Right ventricle myocardium superior (tissue), 1 donor: ENCODE measurements around the gene TOP3B. TPM values are rescaled to one million over a fixed set of nuclear protein-coding genes. Genes with fewer than 3 reads are reported as not detected.

Experiments used
- ATAC-seq: fragments of 200-7000 bp; cut with Tn5 transposase; one replicate; pipeline ENCODE4 v1.9.1; 2020; ENCODE audit warnings: mild to moderate bottlenecking; ENCODE audit not compliant: poor library complexity
- DNase-seq: peaks from one replicate; pipeline ENCODE4 v3.0.0-alpha.2; 2020
- intact Hi-C: fragments of 100-400 bp; cut with DNase I; formaldehyde crosslinking; loops from one replicate; pipeline ENCODE4 v1.11.2; 2022
- long read RNA-seq: library from polyadenylated mRNA; unstranded; transcript quantifications from one replicate; pipeline ENCODE4 v2.0.0, GENCODE V29; 2021
- total RNA-seq: library from RNA; stranded (reverse); fragmentation: NEBNext Ultra II Directional; extraction: Animal tissue kit (Norgen Biotek cat#: 25700); gene quantifications from one replicate; pipeline ENCODE4 v1.2.1, GENCODE V29; 2021
- donor health status: DM: no; HTN: yes; CAD: no; lungs with severe emphysema.

The TOP3B gene, protein sequence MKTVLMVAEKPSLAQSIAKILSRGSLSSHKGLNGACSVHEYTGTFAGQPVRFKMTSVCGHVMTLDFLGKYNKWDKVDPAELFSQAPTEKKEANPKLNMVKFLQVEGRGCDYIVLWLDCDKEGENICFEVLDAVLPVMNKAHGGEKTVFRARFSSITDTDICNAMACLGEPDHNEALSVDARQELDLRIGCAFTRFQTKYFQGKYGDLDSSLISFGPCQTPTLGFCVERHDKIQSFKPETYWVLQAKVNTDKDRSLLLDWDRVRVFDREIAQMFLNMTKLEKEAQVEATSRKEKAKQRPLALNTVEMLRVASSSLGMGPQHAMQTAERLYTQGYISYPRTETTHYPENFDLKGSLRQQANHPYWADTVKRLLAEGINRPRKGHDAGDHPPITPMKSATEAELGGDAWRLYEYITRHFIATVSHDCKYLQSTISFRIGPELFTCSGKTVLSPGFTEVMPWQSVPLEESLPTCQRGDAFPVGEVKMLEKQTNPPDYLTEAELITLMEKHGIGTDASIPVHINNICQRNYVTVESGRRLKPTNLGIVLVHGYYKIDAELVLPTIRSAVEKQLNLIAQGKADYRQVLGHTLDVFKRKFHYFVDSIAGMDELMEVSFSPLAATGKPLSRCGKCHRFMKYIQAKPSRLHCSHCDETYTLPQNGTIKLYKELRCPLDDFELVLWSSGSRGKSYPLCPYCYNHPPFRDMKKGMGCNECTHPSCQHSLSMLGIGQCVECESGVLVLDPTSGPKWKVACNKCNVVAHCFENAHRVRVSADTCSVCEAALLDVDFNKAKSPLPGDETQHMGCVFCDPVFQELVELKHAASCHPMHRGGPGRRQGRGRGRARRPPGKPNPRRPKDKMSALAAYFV
- total RNA-seq, result 9.0 TPM
- long read RNA-seq, transcript TOP3B-201 (18 exons, 2,863 nt), result major isoform, 7 of 33 reads
- long read RNA-seq, transcript TOP3B-202 (18 exons, 3,107 nt), result major isoform, 7 of 33 reads
- long read RNA-seq, partial matches to known transcripts, result 10 of 33 reads
- long read RNA-seq, other reads (novel, unspliced or antisense), result 9 of 33 reads

DNA sequence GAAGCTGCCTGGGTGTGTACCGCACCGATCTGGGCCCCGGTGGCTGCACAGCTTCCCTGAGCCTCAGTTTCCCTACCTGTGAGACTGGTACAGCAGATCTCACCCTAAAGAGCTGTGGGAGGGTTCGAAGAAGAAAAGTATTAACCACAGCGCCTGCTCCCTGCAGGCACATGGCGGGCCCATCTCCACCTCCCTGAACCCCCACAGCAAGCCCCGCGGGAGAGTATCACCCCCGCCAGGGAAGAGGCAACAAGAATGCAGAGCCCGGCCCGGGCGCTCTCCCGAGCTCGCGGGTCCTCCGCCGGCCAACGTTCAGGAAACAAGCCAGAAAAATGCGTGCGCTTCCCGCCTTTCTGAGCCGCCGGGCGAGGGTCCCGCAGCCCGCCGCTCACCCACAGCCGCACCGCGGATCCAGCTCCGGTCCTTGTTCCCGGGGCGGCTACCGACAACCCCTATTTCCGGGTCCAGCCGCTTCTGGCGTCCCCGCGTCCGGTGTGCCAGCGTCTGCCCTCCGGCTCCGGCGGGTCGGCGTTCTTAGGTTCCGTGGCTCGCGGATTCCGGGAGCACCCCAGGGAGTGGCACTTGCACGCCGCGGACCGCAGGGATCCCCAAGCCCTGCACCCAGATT lies at the start of gene TOP3B:
Gene TOP3B (minus strand): TSS at position 450 of the 628 bp plus-strand sequence. CDS start 7,078 bp downstream, outside the sequence.
- DNase-seq, result peak; percentile 90
- intact Hi-C loops, result no loop called here
- peak; percentile 95 for ATAC-seq

DNA sequence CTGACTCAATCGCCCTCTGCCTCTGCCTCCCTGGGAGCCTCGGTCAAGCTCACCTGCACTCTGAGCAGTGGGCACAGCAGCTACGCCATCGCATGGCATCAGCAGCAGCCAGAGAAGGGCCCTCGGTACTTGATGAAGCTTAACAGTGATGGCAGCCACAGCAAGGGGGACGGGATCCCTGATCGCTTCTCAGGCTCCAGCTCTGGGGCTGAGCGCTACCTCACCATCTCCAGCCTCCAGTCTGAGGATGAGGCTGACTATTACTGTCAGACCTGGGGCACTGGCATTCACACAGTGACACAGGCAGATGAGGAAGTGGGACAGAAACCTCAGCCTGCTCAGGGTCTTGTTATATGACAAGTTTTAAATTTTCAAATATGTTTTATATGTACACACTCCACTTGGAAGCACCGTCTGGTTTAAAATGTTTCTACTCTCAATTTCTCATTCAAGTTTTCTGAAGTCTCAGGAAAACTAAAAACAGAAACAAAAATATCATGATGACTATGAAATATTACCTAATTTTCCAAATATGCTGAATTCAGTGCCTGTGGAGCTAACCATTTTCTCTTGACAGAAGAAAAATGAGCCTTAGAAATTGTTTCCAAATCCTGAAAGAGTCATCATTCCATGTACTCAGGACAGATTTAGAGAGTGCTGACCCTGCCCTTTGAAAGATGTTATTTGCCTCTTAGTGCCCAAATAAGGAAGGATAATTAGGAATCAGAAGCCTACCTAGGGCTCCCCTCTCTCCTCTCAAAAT lies 48.8 kb upstream of the TOP3B start:
- ATAC-seq, result no peak

DNA sequence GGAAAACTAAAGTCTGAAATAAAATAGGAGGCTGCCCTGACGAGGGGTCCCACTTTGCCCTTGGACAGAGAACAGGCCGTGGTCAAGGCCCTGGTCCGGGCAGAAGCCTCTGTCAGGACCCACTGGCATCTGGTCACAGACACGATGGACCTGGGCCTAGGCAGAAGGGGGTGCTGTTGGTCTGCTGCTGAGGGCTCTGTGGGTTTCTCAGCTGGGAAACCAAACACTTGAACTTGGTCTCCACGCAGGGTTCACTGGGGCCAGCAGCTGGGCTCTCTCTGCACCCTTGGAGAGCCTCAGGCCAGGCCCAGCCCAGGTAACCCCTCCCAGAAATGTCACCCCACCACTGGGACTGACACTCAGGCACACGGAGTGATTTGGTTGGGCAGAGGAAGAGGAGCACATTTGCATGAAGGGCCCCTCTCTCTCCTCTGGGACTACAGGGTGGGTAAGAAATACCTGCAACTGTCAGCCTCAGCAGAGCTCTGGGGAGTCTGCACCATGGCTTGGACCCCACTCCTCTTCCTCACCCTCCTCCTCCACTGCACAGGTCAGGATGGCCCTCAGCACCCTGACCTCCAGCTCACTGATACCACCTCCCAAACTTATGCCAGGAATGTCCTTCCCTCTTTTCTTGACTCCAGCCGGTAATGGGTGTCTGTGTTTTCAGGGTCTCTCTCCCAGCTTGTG lies 48.1 kb upstream of the TOP3B start:
- ATAC-seq, result no peak
- peak; percentile 48 for DNase-seq

More for the DNA sequence above, 48.8 kb upstream of the TOP3B start:
- intact Hi-C loops, result no loop called here
- no peak for DNase-seq

DNA sequence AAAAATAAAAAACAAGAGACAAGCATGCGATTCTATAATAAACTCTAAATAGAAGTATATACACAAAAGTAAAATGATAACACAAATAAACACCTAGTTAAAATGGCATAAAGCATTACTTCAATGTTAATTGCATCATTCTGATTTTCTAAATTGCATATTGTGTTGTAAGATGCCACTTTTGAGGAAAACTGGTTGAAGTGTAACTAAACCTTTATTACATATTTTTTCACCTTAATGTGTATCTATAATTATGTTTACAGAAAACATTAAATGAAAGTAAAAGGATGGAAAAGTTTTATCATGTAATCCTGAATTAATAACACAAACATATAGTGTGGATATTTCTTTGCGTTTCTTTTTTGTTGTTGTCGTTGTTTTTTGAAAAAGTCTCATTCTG lies 45.4 kb upstream of the TOP3B start:
- ATAC-seq (no peak), DNase-seq (no peak)
- intact Hi-C loops, result no loop called here

More for the DNA sequence above, 48.1 kb upstream of the TOP3B start:
- intact Hi-C loops, result no loop called here

DNA sequence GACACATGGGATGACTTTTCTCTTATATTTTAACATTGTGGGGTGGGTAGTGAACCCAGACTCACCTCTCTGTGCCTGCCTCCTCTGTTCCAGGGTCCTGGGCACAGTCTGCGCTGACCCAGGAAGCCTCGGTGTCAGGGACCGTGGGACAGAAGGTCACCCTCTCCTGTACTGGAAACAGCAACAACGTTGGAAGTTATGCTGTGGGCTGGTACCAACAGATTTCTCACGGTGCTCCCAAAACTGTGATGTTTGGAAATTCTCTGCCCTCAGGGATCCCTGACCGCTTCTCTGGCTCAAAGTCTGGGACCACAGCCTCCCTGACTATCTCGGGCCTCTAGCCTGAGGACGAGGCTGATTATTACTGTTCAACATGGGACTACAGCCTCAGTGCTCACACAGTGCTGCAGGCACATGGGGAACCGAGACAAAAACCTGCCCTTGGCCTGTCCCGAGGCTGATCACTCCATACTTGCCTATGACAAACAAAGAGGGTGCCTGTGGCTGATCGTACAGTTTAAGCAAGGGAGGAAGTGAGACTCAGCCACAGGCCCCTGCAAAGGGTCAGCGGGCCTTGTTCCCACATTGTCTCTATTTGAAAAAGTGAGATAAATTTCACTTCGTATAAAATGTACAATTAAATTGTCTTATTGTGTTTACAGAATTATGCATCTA lies 43.7 kb upstream of the TOP3B start:
- no peak for ATAC-seq
- intact Hi-C loops, result no loop called here
- no peak for DNase-seq

DNA sequence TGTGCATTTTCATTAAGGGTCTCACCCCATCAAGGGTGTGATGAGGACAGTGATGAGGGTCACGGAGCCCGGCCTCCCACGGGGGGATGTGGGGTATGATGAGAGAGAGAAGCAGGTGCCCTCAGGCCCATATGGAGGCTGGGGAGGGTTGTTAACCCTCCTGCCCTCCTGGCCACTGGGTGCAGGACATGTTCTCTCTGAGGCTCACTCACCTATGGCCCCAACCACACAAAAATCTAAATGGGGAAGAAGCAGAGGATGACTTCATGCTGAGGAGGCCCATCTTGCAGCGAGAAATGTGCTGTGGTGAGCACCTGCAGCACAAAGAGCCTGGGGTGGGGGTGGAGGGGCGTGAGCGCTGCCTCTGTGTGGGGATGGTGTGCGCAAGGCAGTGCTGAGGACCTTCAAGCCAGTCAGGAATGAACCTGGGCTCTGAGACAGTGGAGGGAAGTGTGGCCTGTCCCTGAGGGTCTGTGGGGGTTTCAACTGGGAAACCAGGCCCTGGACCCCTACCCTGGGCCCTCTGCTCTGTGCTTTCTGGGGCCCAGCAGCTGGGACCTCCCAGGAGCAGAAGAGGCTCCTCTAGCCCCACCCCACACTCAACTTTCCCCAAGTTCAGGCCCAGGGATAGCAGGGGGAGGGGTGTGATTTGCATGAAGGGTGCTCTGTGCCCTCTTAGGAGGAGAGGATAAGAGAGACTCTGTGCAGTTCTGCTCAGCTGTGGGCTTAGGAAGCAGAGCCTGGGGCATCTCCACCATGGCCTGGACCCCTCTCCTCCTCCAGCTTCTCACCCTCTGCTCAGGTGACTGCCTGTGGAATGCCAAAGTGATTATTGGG lies 43.0 kb upstream of the TOP3B start:
- DNase-seq, result no peak
- intact Hi-C loops, result no loop called here
- ATAC-seq, result no peak

DNA sequence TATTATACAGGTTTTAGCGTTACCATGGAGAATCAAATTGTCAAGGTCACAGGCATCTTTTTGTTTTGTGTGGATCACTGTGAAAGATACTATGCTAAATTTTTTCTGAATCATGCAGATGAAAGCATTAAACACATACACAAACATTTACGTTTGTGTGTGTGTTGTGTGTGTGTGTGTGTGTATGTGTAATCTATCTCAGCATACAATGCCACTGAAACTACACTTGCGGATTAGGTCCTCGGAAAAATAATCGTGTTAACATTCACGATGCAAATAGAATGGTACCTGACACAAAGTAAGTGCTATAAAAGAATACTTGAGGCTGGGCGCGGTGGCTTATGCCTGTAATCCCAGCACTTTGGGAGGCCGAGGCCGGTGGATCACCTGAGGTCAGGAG lies 41.9 kb upstream of the TOP3B start:
- DNase-seq (no peak), ATAC-seq (no peak)
- intact Hi-C loops, result no loop called here

DNA sequence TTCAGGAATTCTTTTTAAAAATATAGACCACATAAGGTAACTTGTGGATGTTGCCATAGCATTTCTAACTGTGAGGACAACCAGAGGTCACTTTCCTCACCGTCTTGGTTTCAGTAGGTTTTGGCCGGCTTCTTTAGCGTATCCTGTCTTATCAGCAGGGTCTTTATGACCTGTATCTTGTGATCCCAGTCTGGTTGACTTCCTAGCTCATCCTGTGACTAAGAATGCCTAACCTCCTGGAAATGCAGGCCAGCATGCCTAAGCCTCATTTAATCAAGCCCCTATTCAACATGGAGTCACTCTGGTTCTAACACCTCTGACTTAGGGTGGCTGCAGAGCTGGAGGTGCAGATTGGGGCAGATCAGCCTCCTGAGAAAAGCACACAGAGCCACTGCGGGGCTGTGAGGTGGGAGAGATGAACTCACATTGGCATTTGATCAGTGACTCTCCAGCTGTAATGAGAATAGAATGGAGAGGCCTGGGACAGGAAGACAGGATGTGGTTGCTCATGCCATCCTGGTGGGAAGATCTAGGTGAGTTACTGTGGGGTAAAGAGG lies 41.1 kb upstream of the TOP3B start:
- no peak for ATAC-seq
- intact Hi-C loops, result no loop called here
- DNase-seq, result no peak

DNA sequence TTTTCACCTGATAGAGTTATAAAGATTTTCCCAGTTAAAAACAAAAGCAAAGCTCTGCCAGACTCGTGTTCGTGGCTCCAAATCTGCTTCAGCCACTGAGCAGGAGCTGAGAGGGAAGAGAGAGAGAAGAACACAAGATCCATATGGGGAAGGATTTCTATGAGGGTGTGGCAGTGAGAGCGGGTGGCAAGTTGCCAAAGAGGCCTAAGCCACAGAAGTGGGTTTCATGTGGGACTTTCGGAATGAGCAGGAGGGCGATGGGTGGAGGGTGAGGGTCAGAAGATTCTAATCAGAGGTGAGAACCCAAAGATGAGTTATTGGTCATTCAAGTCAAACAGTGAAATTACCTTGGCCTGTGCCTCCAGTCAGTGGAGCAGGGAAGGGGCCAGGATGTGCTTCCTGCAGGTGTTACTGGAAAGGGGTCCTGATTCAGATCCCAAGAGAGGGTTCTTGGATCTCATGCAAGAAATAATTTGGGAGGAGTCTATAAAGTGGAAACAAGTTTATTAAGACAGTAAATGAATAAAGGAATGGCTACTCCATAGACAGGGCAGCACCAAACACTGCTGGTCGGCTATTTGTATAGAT lies 40.5 kb upstream of the TOP3B start:
- ATAC-seq (no peak), DNase-seq (no peak)
- intact Hi-C loops, result no loop called here

DNA sequence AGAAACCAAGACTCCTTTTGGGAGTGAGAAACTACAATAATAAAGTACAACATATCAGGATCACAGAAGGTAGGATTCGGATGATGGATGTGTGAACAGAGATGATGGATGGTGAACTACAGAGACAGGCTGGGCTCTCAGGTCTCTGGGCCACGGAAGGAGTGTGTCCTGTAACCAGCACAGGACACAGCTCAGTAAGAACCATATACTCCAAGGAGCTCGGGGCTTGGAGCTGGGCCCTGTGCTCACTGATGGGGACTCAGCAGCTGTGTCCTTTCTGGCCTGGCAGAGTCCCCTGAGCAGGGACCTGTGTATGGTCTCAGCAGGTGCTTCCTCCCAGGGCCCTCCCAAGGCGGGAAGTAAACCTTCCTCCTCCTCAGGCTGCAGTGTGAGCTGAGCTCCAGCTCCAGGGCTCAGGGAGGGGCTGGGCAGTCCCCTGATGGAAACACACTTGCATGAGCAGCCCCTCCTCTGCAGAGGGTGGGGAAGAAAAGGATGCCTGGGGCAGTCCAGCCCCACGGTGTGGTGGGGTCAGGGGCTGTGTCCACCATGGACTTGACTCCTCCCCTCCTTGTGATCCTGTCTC lies 39.8 kb upstream of the TOP3B start:
- intact Hi-C loops, result no loop called here
- no peak for DNase-seq
- ATAC-seq, result no peak

DNA sequence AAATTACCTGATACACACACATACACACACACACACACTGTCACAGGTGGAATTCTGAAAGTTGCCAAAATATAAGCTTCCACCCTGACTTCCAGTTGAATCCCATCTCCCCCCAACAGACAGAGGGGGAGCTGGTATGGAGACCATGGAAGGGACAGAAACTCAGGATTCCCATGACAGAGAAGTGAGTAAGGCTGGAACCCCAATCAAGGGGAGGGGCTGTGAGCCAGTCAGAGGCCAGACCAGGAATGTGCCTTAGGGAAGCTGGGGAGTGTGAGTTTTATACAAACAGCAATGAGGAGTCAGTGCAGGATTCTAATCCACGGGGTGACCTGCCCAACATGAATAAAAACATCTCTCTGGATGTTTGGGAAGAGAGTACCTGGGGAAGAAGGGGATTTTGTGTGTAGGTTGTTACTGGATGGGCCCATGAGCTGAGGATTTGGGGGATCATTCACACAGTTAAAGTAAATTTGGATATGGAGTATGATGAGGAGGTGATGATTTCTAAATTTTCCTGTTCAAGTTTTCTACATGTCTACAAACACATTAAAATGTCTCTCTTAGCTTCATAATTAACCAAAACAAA lies 38.7 kb upstream of the TOP3B start:
- DNase-seq (no peak), ATAC-seq (no peak)
- intact Hi-C loops, result no loop called here

DNA sequence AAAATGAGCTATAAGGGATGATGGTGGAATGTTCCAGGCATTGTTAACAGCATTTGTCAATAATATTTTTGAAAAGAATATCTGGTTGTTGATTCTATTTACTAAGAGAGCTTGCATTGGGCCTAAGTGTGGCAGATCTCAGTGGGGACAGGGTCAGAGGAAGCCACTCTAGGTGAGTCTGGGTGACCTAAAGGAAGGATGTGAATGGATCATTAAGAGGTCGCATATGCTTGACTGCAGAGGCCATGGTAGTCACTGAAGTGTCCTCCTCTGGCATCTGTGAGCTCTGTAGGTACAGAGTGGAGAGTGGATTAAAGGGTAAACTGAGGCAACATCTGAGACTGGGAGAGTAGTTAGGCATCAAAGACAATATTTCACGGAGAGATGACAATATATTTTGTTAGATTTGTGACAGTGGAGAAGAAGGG lies 37.9 kb upstream of the TOP3B start:
- intact Hi-C loops, result no loop called here
- ATAC-seq (no peak), DNase-seq (no peak)

DNA sequence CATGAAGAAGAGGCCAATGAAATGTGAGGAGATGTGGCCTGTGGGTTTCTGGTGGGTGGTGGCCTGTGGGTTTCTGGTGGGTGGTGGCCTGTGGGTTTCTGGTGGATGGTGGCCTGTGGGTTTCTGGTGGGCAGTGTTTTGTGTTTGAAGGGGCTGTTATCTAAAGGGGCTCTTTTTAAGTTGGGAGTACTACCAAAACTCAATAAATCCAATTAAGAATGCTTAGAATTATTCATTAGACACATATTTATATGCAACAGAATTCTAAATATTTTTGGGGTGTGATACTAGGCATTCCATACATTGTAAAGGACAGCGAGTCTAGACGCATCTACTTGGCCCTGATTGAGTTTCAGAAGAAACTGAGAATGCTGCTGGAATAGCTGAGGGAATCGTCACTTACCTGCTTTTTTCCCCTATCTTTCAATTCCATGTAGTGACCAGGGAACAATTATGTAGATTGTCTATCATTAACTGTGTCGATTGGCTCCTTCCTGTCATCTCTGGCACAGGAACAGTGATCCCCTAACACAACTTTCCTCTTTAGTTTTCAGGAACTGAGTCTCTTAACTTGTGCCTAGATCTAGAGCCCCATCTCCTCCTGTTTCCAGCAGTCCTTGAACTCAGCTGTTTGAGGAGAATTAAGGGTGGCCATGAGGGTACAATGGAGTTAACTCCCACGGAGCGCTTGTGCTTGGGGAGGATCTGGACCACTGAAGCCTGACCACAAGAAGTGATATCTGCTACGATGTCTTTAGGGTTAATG lies 37.3 kb upstream of the TOP3B start:
- ATAC-seq, result no peak
- no peak for DNase-seq
- intact Hi-C loops, result no loop called here
